ENCODE measurements around the gene PNPLA5. TPM values are rescaled to one million over a fixed set of nuclear protein-coding genes. Genes with fewer than 3 reads are reported as not detected.

PNPLA5 gene, protein sequence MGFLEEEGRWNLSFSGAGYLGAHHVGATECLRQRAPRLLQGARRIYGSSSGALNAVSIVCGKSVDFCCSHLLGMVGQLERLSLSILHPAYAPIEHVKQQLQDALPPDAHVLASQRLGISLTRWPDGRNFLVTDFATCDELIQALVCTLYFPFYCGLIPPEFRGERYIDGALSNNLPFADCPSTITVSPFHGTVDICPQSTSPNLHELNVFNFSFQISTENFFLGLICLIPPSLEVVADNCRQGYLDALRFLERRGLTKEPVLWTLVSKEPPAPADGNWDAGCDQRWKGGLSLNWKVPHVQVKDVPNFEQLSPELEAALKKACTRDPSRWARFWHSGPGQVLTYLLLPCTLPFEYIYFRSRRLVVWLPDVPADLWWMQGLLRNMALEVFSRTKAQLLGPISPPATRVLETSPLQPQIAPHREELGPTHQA
- total RNA-seq (2014; rRNA removed) (not detected in 2 replicates), Bru-seq, nascent RNA (not detected), BruChase-seq, experiment 1, labeled RNA remaining after a 6-hour chase (not detected), BruChase-seq, experiment 2, labeled RNA remaining after a 2-hour chase (not detected)
- long read RNA-seq, result 0 reads

GRCh38 chr22:43891360-43892182, at the start of gene PNPLA5:
TSS of gene PNPLA5 (minus strand) at chr22:43892013. CDS start at chr22:43891880, 133 bp downstream.
- no peaks in the 10 kb centered on the region for H3F3A ChIP-seq (ENCODE audit: low read length, unreplicated experiment)
- H3K9ac ChIP-seq (ENCODE audit: low read length), result no peak within 1 kb of the TSS
- H3K4me3 ChIP-seq (ENCODE audit: low read length), result no peak within 1 kb of the TSS
- no peak within 1 kb of the TSS for H2AFZ ChIP-seq (ENCODE audit: low read length)
- TF ChIP-seq EZH2 (IDR thresholded peaks at IDR 0.05; ENCODE audit: low read length, unreplicated experiment), result no peak
- no peak for TF ChIP-seq CTCF (conservative IDR thresholded peaks at IDR 0.05; ENCODE audit: low read depth, low read length)
- TF ChIP-seq EZH2phosphoT487 (IDR thresholded peaks at IDR 0.05; ENCODE audit: borderline replicate concordance, low read length), result no peak
- DNase-seq (no peak), ATAC-seq (no peak)
- POLR2A ChIA-PET (ENCODE audit: unreplicated experiment), result no interaction called here
- no TSS peak for BruUV-seq (replicated peaks)
- peaks cover 27% of the 10 kb centered on the region for H3K27me3 ChIP-seq (ENCODE audit: low read length)
- intact Hi-C loops (cut with micrococcal nuclease), result no loop called here
- no peak within 1 kb of the TSS for H3K4me2 ChIP-seq (ENCODE audit: low read length)
- H3K9me2 ChIP-seq (replicated peaks; ENCODE audit: low read length), result no peaks in the 10 kb centered on the region
- no peaks in the 10 kb centered on the region for H3K36me3 ChIP-seq (ENCODE audit: low read depth, low read length)
- CTCF ChIA-PET, result no interaction called here
- no peaks in the 10 kb centered on the region for H3K9me3 ChIP-seq (ENCODE audit: low read length)
- H3K79me2 ChIP-seq (ENCODE audit: low read length), result no peaks in the 10 kb centered on the region
- no peak within 1 kb of the TSS for H3K27ac ChIP-seq (ENCODE audit: low read length)
- H4K20me1 ChIP-seq (ENCODE audit: low read length), result no peaks in the 10 kb centered on the region
- H3K4me1 ChIP-seq (ENCODE audit: insufficient read depth, low read length), result no peaks in the 10 kb centered on the region

- H3K9me3 ChIP-seq (ENCODE audit: low read length), result no peaks in the 10 kb centered on the region
- no peaks in the 10 kb centered on the region for H4K20me1 ChIP-seq (ENCODE audit: low read length)
- no TSS peak for BruUV-seq (replicated peaks)
- CTCF ChIA-PET, result no interaction called here
- no peaks in the 10 kb centered on the region for H3K4me1 ChIP-seq (ENCODE audit: insufficient read depth, low read length)
- no peak for TF ChIP-seq EZH2phosphoT487 (IDR thresholded peaks at IDR 0.05; ENCODE audit: borderline replicate concordance, low read length)
- TF ChIP-seq CTCF (conservative IDR thresholded peaks at IDR 0.05; ENCODE audit: low read depth, low read length), result no peak
- no peak for TF ChIP-seq EZH2 (IDR thresholded peaks at IDR 0.05; ENCODE audit: low read length, unreplicated experiment)
- H3K79me2 ChIP-seq (ENCODE audit: low read length), result no peaks in the 10 kb centered on the region
- H3K4me3 ChIP-seq (ENCODE audit: low read length), result no peak overlapping the region
- H3K27me3 ChIP-seq (ENCODE audit: low read length), result no peaks in the 10 kb centered on the region
- H3K9ac ChIP-seq (ENCODE audit: low read length), result no peak overlapping the region
- DNase-seq, result no peak
- H3K27ac ChIP-seq (ENCODE audit: low read length), result no peak overlapping the region
- intact Hi-C loops (cut with micrococcal nuclease), result no loop called here
- POLR2A ChIA-PET (ENCODE audit: unreplicated experiment), result no interaction called here
- H3F3A ChIP-seq (ENCODE audit: low read length, unreplicated experiment), result no peaks in the 10 kb centered on the region
- H2AFZ ChIP-seq (ENCODE audit: low read length), result no peak overlapping the region
- no peak overlapping the region for H3K4me2 ChIP-seq (ENCODE audit: low read length)
- no peak for ATAC-seq
- H3K9me2 ChIP-seq (replicated peaks; ENCODE audit: low read length), result no peaks in the 10 kb centered on the region
- no peaks in the 10 kb centered on the region for H3K36me3 ChIP-seq (ENCODE audit: low read depth, low read length)
These were observed 49.6 kb upstream of the PNPLA5 start for GRCh38 chr22:43941449-43941848.
